Liver (tissue), 3 donors: ENCODE data around the gene AKAP13.

Experiments used
- GABPA ChIP-seq, 2 donors: IDR thresholded peaks in 1 of 2; conservative IDR thresholded peaks in 1 of 2; 2 replicates each; pipeline ENCODE4 v1.6.1; 2016; ENCODE audit warnings: antibody characterized with exemption in 2 of 2, mild to moderate bottlenecking in 1 of 2, moderate library complexity in 1 of 2
- JUND ChIP-seq, 2 donors: IDR thresholded peaks; 2 replicates each; pipeline ENCODE4 v1.6.1; 2016; ENCODE audit warnings: antibody characterized with exemption in 2 of 2
- TAF1 ChIP-seq: conservative IDR thresholded peaks from 2 replicates; pipeline ENCODE4 v1.6.1; 2016; ENCODE audit warnings: antibody characterized with exemption, mild to moderate bottlenecking
- TF ChIP-seq, protein P1 (sequence below): IDR thresholded peaks from 2 replicates; pipeline ENCODE4 v1.6.1; 2016; ENCODE audit warnings: antibody characterized with exemption
- TF ChIP-seq, protein P2 (sequence below): IDR thresholded peaks from 2 replicates; pipeline ENCODE4 v1.6.1; 2016; ENCODE audit warnings: antibody characterized with exemption, mild to moderate bottlenecking
- TF ChIP-seq, protein P3 (sequence below): fragments of 150-350 bp; IDR thresholded peaks from 2 replicates; pipeline ENCODE4 v1.5.1; 2017; ENCODE audit warnings: improper control_type of control experiment, low read depth, low read length; ENCODE audit not compliant: missing input control
- donor health status: healthy.
- donor health status: healthy.

DNA sequence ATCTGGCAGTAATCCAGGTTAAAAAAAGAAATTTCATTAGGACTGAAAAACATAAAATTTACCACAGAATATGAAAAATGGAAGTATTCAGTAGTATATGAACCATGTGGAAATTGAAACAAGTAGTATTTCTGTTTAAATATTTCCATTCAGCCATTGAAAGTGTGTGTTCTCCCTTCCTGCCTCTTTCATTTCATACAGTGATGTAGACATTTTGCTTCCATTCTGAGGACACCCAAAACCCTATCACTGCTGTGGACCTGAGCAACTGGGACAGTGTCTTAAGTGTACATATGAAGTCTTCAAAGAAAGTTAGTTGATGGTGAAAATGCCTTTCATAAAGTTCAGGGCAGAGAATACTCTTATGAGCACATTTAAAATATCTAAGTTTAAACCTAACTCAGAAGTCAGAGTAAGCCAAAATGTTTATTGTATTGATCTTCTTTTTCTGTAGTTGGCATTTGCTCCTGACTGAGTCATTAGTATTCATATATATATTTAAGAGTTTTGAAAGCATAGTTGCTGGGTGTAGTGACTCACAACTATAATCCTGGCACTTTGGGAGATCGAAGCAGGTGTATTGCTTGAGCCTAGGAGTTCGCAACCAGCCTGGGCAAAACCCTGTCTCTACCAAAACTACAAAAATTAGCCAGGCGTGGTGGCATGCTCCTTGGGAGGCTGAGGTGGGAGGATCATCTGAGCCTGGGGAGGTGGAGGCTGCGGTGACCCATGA, 215.6 kb downstream of the AKAP13 start:
- TF ChIP-seq, protein P1, sequence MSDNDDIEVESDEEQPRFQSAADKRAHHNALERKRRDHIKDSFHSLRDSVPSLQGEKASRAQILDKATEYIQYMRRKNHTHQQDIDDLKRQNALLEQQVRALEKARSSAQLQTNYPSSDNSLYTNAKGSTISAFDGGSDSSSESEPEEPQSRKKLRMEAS: no peak
- TF ChIP-seq, protein P2, sequence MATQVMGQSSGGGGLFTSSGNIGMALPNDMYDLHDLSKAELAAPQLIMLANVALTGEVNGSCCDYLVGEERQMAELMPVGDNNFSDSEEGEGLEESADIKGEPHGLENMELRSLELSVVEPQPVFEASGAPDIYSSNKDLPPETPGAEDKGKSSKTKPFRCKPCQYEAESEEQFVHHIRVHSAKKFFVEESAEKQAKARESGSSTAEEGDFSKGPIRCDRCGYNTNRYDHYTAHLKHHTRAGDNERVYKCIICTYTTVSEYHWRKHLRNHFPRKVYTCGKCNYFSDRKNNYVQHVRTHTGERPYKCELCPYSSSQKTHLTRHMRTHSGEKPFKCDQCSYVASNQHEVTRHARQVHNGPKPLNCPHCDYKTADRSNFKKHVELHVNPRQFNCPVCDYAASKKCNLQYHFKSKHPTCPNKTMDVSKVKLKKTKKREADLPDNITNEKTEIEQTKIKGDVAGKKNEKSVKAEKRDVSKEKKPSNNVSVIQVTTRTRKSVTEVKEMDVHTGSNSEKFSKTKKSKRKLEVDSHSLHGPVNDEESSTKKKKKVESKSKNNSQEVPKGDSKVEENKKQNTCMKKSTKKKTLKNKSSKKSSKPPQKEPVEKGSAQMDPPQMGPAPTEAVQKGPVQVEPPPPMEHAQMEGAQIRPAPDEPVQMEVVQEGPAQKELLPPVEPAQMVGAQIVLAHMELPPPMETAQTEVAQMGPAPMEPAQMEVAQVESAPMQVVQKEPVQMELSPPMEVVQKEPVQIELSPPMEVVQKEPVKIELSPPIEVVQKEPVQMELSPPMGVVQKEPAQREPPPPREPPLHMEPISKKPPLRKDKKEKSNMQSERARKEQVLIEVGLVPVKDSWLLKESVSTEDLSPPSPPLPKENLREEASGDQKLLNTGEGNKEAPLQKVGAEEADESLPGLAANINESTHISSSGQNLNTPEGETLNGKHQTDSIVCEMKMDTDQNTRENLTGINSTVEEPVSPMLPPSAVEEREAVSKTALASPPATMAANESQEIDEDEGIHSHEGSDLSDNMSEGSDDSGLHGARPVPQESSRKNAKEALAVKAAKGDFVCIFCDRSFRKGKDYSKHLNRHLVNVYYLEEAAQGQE: no peak
- no peak for TF ChIP-seq TAF1
- no peak for TF ChIP-seq JUND (IDR thresholded peaks at IDR 0.05)
- TF ChIP-seq, protein P3, sequence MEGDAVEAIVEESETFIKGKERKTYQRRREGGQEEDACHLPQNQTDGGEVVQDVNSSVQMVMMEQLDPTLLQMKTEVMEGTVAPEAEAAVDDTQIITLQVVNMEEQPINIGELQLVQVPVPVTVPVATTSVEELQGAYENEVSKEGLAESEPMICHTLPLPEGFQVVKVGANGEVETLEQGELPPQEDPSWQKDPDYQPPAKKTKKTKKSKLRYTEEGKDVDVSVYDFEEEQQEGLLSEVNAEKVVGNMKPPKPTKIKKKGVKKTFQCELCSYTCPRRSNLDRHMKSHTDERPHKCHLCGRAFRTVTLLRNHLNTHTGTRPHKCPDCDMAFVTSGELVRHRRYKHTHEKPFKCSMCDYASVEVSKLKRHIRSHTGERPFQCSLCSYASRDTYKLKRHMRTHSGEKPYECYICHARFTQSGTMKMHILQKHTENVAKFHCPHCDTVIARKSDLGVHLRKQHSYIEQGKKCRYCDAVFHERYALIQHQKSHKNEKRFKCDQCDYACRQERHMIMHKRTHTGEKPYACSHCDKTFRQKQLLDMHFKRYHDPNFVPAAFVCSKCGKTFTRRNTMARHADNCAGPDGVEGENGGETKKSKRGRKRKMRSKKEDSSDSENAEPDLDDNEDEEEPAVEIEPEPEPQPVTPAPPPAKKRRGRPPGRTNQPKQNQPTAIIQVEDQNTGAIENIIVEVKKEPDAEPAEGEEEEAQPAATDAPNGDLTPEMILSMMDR: no peak
- TF ChIP-seq GABPA (IDR thresholded peaks at IDR 0.05 in 1 of 2, conservative IDR thresholded peaks at IDR 0.05 in 1 of 2): no peak
